ENCODE results near the gene HYOU1.

HYOU1 gene

GRCh38 chr11:119099711-119100110, 42.7 kb upstream of the HYOU1 start:
- DNase-seq (ENCODE audit: low read depth), result no peak
- TF ChIP-seq CTCF (IDR thresholded peaks at IDR 0.05; ENCODE audit: control insufficient read depth, extremely low read depth, insufficient read depth), result no peak
- H3K4me3 ChIP-seq (ENCODE audit: low read depth, low read length), result no peak overlapping the region

GRCh38 chr11:119095066-119095880, 38.3 kb upstream of the HYOU1 start:
- H3K4me3 ChIP-seq (ENCODE audit: low read depth, low read length), result peak overlapping the region; percentile 70
- DNase-seq (ENCODE audit: low read depth), result peak; percentile 98
- TF ChIP-seq CTCF (IDR thresholded peaks at IDR 0.05; ENCODE audit: control insufficient read depth, extremely low read depth, insufficient read depth), result 0 out of 2 replicates have a peak, but pooled peaks have one; percentile 16

- DNase-seq (ENCODE audit: low read depth), result peak; percentile 62
- peak; percentile 77 for TF ChIP-seq CTCF (IDR thresholded peaks at IDR 0.05; ENCODE audit: control insufficient read depth, extremely low read depth, insufficient read depth)
- peak overlapping the region; percentile 70 for H3K4me3 ChIP-seq (ENCODE audit: low read depth, low read length)
Measured at GRCh38 chr11:119094816-119095065, 37.7 kb upstream of the HYOU1 start.

- DNase-seq (ENCODE audit: low read depth), result no peak
- TF ChIP-seq CTCF (IDR thresholded peaks at IDR 0.05; ENCODE audit: control insufficient read depth, extremely low read depth, insufficient read depth), result no peak
- H3K4me3 ChIP-seq (ENCODE audit: low read depth, low read length), result peak overlapping the region; percentile 70
Measured at GRCh38 chr11:119093942-119094815, 37.2 kb upstream of the HYOU1 start.

GRCh38 chr11:119092880-119093842, 36.2 kb upstream of the HYOU1 start:
- peak overlapping the region; percentile 70 for H3K4me3 ChIP-seq (ENCODE audit: low read depth, low read length)
- TF ChIP-seq CTCF (IDR thresholded peaks at IDR 0.05; ENCODE audit: control insufficient read depth, extremely low read depth, insufficient read depth), result no peak
- no peak for DNase-seq (ENCODE audit: low read depth)
